NCI-H748 (cell line): Measurements from ENCODE around the gene ANKRD11.
"Not testable (repeated sequence)": the region's sequence is repeated elsewhere in the genome, so short reads cannot be mapped to it uniquely, and the experiment has no call there.

Experiments used
- DNase-seq: peaks from one replicate; lab custom pipeline; 2025; ENCODE audit not compliant: unreplicated experiment; lab: John Stamatoyannopoulos, UW

The ANKRD11 gene

GRCh38 chr16:89273741-89274472 lies 216.5 kb downstream of the ANKRD11 start:
- no peak for DNase-seq

GRCh38 chr16:89272631-89273030 lies 217.7 kb downstream of the ANKRD11 start:
- no peak for DNase-seq

GRCh38 chr16:89270666-89271345 lies 219.6 kb downstream of the ANKRD11 start:
- no peak for DNase-seq

GRCh38 chr16:89269805-89270665 lies 220.3 kb downstream of the ANKRD11 start:
- no peak for DNase-seq

- DNase-seq = no peak
Measured at GRCh38 chr16:89268987-89269735, 221.2 kb downstream of the ANKRD11 start.

GRCh38 chr16:89268585-89268984 lies 221.8 kb downstream of the ANKRD11 start:
- DNase-seq = no peak

- not testable (repeated sequence) for DNase-seq
Measured at GRCh38 chr16:89267746-89268145, 222.6 kb downstream of the ANKRD11 start.

- no peak for DNase-seq
Measured at GRCh38 chr16:89266521-89267134, 223.7 kb downstream of the ANKRD11 start.

GRCh38 chr16:89265647-89266046 lies 224.7 kb downstream of the ANKRD11 start:
- no peak for DNase-seq

- no peak for DNase-seq
Measured at GRCh38 chr16:89264800-89265550, 225.4 kb downstream of the ANKRD11 start.

- DNase-seq = no peak
Measured at GRCh38 chr16:89261691-89262563, 228.4 kb downstream of the ANKRD11 start.

- DNase-seq = not testable (repeated sequence)
Measured at GRCh38 chr16:89259901-89260300, 230.5 kb downstream of the ANKRD11 start.

- DNase-seq = peak; percentile 7
Measured at GRCh38 chr16:89257757-89258465, 232.4 kb downstream of the ANKRD11 start.

GRCh38 chr16:89257281-89257731 lies 233.1 kb downstream of the ANKRD11 start:
- peak; percentile 8 for DNase-seq

GRCh38 chr16:89256651-89257254 lies 233.6 kb downstream of the ANKRD11 start:
- peak; percentile 79 for DNase-seq

GRCh38 chr16:89253548-89254287 lies 236.6 kb downstream of the ANKRD11 start:
- DNase-seq = no peak
